NB4 (cell line): ENCODE results near the gene SEZ6.

Experiments used
- MYC ChIP-seq: IDR thresholded peaks from 2 replicates; pipeline ENCODE4 v1.6.1; 2011; ENCODE audit warnings: low read depth, low read length
- TF ChIP-seq, protein P1 (sequence below): IDR thresholded peaks from one replicate; pipeline ENCODE4 v1.5.1; 2012; ENCODE audit warnings: low read depth, low read length
- TF ChIP-seq, protein P2 (sequence below): IDR thresholded peaks from 2 replicates; pipeline ENCODE4 v1.6.1; 2011; ENCODE audit warnings: low read depth, low read length

DNA sequence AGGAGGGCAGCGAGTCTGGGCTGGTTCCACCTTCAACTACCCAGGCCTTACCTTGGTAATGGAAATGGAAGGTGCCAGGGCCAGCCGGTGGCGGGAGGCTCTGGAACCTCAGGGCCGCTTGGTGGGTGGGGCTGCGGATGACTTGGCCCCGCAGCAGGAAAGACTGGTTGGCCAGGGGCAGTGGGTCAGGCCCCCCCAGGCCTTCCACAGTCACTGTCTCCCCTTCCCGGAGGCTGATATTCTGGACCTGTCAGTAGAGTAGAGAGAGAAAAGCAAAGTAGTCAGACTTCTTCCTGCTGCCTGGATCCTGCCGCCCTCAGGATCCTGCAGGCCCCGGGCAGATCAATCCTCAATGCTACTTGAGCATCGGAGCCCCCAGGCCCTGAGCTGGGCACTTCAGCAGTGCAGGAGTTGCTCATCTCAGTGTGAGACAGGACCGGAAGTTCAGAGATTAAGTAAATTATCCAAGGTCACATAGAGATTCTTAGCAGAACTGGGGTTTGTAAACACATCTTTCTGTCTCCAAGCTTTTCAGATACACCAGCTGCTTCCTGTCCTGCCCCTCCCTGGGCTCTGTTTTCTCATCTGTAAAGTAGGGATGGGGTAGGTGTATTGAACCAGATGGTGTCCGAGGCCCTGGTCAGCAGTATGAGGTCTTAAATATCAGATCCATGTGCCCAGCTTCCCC lies 36.0 kb downstream of the SEZ6 start:
- TF ChIP-seq, protein P1, sequence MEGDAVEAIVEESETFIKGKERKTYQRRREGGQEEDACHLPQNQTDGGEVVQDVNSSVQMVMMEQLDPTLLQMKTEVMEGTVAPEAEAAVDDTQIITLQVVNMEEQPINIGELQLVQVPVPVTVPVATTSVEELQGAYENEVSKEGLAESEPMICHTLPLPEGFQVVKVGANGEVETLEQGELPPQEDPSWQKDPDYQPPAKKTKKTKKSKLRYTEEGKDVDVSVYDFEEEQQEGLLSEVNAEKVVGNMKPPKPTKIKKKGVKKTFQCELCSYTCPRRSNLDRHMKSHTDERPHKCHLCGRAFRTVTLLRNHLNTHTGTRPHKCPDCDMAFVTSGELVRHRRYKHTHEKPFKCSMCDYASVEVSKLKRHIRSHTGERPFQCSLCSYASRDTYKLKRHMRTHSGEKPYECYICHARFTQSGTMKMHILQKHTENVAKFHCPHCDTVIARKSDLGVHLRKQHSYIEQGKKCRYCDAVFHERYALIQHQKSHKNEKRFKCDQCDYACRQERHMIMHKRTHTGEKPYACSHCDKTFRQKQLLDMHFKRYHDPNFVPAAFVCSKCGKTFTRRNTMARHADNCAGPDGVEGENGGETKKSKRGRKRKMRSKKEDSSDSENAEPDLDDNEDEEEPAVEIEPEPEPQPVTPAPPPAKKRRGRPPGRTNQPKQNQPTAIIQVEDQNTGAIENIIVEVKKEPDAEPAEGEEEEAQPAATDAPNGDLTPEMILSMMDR, result no peak
- TF ChIP-seq MYC, result no peak
- TF ChIP-seq, protein P2, sequence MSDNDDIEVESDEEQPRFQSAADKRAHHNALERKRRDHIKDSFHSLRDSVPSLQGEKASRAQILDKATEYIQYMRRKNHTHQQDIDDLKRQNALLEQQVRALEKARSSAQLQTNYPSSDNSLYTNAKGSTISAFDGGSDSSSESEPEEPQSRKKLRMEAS, result no peak
